IPS DF 19.7 (cell line): Measurements from ENCODE around the gene GRM4.
"Not testable (repeated sequence)": the region's sequence is repeated elsewhere in the genome, so short reads cannot be mapped to it uniquely, and the experiment has no call there.

Source experiments
- DNase-seq: peaks from one replicate; pipeline ENCODE4 v3.0.0-alpha.2; 2013; ENCODE audit warnings: low read depth, low spot score

Gene GRM4

GRCh38 chr6:34022873-34023255, 123.0 kb downstream of the GRM4 start:
- no peak for DNase-seq

- no peak for DNase-seq
Observed at GRCh38 chr6:34022250-34022872, 123.5 kb downstream of the GRM4 start.

- DNase-seq, result no peak
Observed at GRCh38 chr6:34021554-34022190, 124.2 kb downstream of the GRM4 start.

GRCh38 chr6:34020807-34021553, 124.9 kb downstream of the GRM4 start:
- no peak for DNase-seq

- DNase-seq, result no peak
Observed at GRCh38 chr6:34020278-34020677, 125.6 kb downstream of the GRM4 start.

GRCh38 chr6:34018961-34019606, 126.8 kb downstream of the GRM4 start:
- no peak for DNase-seq

GRCh38 chr6:34018026-34018425, 127.9 kb downstream of the GRM4 start:
- DNase-seq, result no peak

GRCh38 chr6:34017106-34017805, 128.6 kb downstream of the GRM4 start:
- DNase-seq, result no peak

- DNase-seq, result not testable (repeated sequence)
Observed at GRCh38 chr6:34016573-34016972, 129.3 kb downstream of the GRM4 start.

GRCh38 chr6:34015586-34015985, 130.3 kb downstream of the GRM4 start:
- DNase-seq, result no peak

GRCh38 chr6:34011264-34011663, 134.6 kb downstream of the GRM4 start:
- DNase-seq, result no peak

- DNase-seq, result peak; percentile 88
Observed at GRCh38 chr6:34005901-34006531, 139.9 kb downstream of the GRM4 start.

GRCh38 chr6:34004706-34005105, 141.2 kb downstream of the GRM4 start:
- DNase-seq, result no peak

- DNase-seq, result no peak
Observed at GRCh38 chr6:34003962-34004361, 141.9 kb downstream of the GRM4 start.

GRCh38 chr6:34001706-34002621, 143.9 kb downstream of the GRM4 start:
- DNase-seq, result no peak

- no peak for DNase-seq
Observed at GRCh38 chr6:34000281-34000680, 145.6 kb downstream of the GRM4 start.

- DNase-seq, result no peak
Observed at GRCh38 chr6:33999567-33999966, 146.3 kb downstream of the GRM4 start.

- DNase-seq, result no peak
Observed at GRCh38 chr6:33998660-33999059, 147.2 kb downstream of the GRM4 start.

GRCh38 chr6:33997265-33997664, 148.6 kb downstream of the GRM4 start:
- no peak for DNase-seq

- DNase-seq, result no peak
Observed at GRCh38 chr6:33996120-33996475, 149.8 kb downstream of the GRM4 start.
